ENCODE measurements around the gene EBNA1BP2.

GRCh38 chr1:43165162-43165561, 6.9 kb downstream of the EBNA1BP2 start:
- TF ChIP-seq EZH2phosphoT487 (IDR thresholded peaks at IDR 0.05; ENCODE audit: borderline replicate concordance) (no peak), EZH2 (IDR thresholded peaks at IDR 0.05) (no peak), SIN3A (IDR thresholded peaks at IDR 0.05; ENCODE audit: low read depth) (no peak), SP1 (IDR thresholded peaks at IDR 0.05; ENCODE audit: low read depth) (no peak), ZNF274 (IDR thresholded peaks at IDR 0.05; ENCODE audit: low read depth, low read length) (no peak), ATF3 (IDR thresholded peaks at IDR 0.05) (no peak), POLR2A (IDR thresholded peaks at IDR 0.05; ENCODE audit: borderline replicate concordance, extremely low read depth, insufficient read depth, insufficient read length) (no peak), MAX (IDR thresholded peaks at IDR 0.05) (no peak)
- TF ChIP-seq, protein P1, sequence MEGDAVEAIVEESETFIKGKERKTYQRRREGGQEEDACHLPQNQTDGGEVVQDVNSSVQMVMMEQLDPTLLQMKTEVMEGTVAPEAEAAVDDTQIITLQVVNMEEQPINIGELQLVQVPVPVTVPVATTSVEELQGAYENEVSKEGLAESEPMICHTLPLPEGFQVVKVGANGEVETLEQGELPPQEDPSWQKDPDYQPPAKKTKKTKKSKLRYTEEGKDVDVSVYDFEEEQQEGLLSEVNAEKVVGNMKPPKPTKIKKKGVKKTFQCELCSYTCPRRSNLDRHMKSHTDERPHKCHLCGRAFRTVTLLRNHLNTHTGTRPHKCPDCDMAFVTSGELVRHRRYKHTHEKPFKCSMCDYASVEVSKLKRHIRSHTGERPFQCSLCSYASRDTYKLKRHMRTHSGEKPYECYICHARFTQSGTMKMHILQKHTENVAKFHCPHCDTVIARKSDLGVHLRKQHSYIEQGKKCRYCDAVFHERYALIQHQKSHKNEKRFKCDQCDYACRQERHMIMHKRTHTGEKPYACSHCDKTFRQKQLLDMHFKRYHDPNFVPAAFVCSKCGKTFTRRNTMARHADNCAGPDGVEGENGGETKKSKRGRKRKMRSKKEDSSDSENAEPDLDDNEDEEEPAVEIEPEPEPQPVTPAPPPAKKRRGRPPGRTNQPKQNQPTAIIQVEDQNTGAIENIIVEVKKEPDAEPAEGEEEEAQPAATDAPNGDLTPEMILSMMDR (IDR thresholded peaks at IDR 0.05 in 2 of 3, conservative IDR thresholded peaks at IDR 0.05 in 1 of 3; ENCODE audit: borderline replicate concordance in 1 of 3, insufficient read depth in 1 of 3, low read depth in 2 of 3, low read length in 2 of 3) = no peak
- TF ChIP-seq, protein P2, sequence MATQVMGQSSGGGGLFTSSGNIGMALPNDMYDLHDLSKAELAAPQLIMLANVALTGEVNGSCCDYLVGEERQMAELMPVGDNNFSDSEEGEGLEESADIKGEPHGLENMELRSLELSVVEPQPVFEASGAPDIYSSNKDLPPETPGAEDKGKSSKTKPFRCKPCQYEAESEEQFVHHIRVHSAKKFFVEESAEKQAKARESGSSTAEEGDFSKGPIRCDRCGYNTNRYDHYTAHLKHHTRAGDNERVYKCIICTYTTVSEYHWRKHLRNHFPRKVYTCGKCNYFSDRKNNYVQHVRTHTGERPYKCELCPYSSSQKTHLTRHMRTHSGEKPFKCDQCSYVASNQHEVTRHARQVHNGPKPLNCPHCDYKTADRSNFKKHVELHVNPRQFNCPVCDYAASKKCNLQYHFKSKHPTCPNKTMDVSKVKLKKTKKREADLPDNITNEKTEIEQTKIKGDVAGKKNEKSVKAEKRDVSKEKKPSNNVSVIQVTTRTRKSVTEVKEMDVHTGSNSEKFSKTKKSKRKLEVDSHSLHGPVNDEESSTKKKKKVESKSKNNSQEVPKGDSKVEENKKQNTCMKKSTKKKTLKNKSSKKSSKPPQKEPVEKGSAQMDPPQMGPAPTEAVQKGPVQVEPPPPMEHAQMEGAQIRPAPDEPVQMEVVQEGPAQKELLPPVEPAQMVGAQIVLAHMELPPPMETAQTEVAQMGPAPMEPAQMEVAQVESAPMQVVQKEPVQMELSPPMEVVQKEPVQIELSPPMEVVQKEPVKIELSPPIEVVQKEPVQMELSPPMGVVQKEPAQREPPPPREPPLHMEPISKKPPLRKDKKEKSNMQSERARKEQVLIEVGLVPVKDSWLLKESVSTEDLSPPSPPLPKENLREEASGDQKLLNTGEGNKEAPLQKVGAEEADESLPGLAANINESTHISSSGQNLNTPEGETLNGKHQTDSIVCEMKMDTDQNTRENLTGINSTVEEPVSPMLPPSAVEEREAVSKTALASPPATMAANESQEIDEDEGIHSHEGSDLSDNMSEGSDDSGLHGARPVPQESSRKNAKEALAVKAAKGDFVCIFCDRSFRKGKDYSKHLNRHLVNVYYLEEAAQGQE (IDR thresholded peaks at IDR 0.05; ENCODE audit: low read depth) = no peak
